Mesodermal cell (in vitro differentiated cells): ENCODE data around the gene EHMT2.
"Not testable (repeated sequence)": the region's sequence is repeated elsewhere in the genome, so short reads cannot be mapped to it uniquely, and the experiment has no call there.

Experiments
- H3K27ac ChIP-seq: 2 replicates; pipeline ENCODE4 v1.7.0; 2013; ENCODE audit warnings: mild to moderate bottlenecking, low read depth, low read length, moderate library complexity; ENCODE audit not compliant: severe bottlenecking
- H3K36me3 ChIP-seq: 2 replicates; pipeline ENCODE4 v1.7.1; 2013; ENCODE audit warnings: mild to moderate bottlenecking, low read length, moderate library complexity; ENCODE audit not compliant: control insufficient read depth, insufficient read depth
- H3K4me1 ChIP-seq: one replicate; pipeline ENCODE4 v1.7.1; 2013; ENCODE audit warnings: mild to moderate bottlenecking, low read length; ENCODE audit not compliant: insufficient read depth, control insufficient read depth, poor library complexity, severe bottlenecking
- H3K4me3 ChIP-seq: 2 replicates; pipeline ENCODE4 v1.7.0; 2013; ENCODE audit warnings: low read length, control low read depth, mild to moderate bottlenecking; ENCODE audit not compliant: insufficient read depth, poor library complexity, severe bottlenecking; ENCODE audit errors: extremely low read depth
- H3K9me3 ChIP-seq: 2 replicates; pipeline ENCODE4 v1.7.1; 2013; ENCODE audit warnings: mild to moderate bottlenecking, low read length, moderate library complexity; ENCODE audit not compliant: control insufficient read depth
- WGBS, 2 experiments: methylation state at CpG; one replicate each; pipeline ENCODE4 v1.1.5; 2013; ENCODE audit warnings: missing lambda C conversion rate in 2 of 2; ENCODE audit not compliant: insufficient coverage in 2 of 2; 5-methylcytosine and 5-hydroxymethylcytosine counted together

Gene EHMT2

GRCh38 chr6:31870385-31870921 lies 27.0 kb downstream of the EHMT2 start:
- H3K36me3 ChIP-seq: no peaks in the 10 kb centered on the region
- H3K4me3 ChIP-seq: no peak overlapping the region
- H3K4me1 ChIP-seq: peaks cover 6% of the 10 kb centered on the region
- no peaks in the 10 kb centered on the region for H3K9me3 ChIP-seq
- H3K27ac ChIP-seq: peak overlapping the region; percentile 57
- WGBS, 2 experiments: 92 to 95% methylated on average over 13 to 16 of the region's 16 CpGs

DNA sequence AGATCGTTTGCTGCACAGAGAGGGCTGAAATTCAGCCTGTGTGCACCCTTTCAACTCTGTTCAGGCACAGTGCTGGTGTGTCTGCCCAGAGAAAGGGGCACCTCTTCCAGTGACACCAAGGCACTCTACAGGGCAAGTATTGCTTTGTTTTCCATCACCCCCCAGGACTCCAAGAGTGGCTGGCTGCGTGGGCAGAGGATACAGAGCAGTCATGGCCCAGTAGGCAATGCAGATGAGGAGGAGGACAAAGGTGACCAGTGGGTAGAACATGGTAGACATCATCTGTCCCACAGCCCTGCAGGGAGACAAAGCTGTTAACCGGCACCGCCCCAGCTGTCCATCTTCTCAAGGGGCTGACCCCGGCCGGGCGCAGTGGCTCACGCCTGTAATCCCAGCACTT lies 28.2 kb downstream of the EHMT2 start:
- 86 to 93% methylated on average over 3 to 6 of the region's 8 CpGs for WGBS, 2 experiments
- H3K4me3 ChIP-seq: no peak overlapping the region
- H3K4me1 ChIP-seq: peaks cover 6% of the 10 kb centered on the region
- H3K36me3 ChIP-seq: no peaks in the 10 kb centered on the region
- H3K27ac ChIP-seq: no peak overlapping the region
- no peaks in the 10 kb centered on the region for H3K9me3 ChIP-seq

DNA sequence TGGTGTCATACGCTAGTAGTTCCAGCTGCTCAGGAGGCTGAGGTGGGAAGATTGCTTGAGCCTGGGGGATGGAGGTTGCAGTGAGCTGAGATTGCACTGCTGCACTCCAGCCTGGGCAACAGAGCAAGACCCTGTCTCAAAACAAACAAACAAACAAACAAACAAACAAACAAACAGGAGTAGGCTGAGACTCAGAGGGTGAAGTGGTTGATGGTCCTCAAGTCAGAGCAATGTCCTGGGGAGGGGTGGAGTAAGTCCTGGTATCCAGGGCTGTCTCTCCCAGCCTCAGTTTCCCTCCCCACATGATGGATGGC lies 28.9 kb downstream of the EHMT2 start:
- H3K4me1 ChIP-seq, H3K36me3 ChIP-seq, H3K9me3 ChIP-seq, H3K4me3 ChIP-seq, H3K27ac ChIP-seq: not testable (repeated sequence)
- WGBS, 2 experiments: 90 to 100% methylated on average over 1 of the region's 1 CpG

- 91 to 92% methylated on average over 20 to 21 of the region's 21 CpGs for WGBS, 2 experiments
- Histone ChIP-seq H3K27ac (peak overlapping the region; percentile 23), H3K9me3 (no peaks in the 10 kb centered on the region), H3K4me1 (no peaks in the 10 kb centered on the region), H3K36me3 (peaks cover 11% of the 10 kb centered on the region), H3K4me3 (no peak overlapping the region)
Observed at GRCh38 chr6:31865205-31866118, 32.0 kb downstream of the EHMT2 start.

DNA sequence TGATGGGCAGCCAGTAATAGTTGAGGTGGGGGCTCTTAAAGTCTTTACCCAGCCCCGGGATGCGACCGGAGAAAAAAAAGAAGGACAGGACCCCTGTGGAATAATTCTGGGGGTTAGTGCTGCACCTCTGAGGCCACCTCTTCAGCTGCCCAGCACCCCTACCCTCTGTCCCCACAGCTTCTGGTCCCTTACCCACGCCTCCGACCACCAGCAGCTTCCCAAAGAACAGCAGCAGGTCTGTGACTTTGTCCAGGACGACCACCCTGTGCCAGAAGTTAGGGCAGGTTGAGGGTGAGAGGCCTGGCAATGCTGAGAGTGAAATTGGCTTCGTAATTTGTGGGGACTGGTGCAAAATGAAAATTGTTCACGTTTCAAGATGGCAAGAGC lies 32.7 kb downstream of the EHMT2 start:
- no peak overlapping the region for H3K4me3 ChIP-seq
- no peaks in the 10 kb centered on the region for H3K4me1 ChIP-seq
- 88 to 97% methylated on average over 5 to 8 of the region's 8 CpGs for WGBS, 2 experiments
- peaks cover 18% of the 10 kb centered on the region for H3K36me3 ChIP-seq
- no peaks in the 10 kb centered on the region for H3K9me3 ChIP-seq
- no peak overlapping the region for H3K27ac ChIP-seq

DNA sequence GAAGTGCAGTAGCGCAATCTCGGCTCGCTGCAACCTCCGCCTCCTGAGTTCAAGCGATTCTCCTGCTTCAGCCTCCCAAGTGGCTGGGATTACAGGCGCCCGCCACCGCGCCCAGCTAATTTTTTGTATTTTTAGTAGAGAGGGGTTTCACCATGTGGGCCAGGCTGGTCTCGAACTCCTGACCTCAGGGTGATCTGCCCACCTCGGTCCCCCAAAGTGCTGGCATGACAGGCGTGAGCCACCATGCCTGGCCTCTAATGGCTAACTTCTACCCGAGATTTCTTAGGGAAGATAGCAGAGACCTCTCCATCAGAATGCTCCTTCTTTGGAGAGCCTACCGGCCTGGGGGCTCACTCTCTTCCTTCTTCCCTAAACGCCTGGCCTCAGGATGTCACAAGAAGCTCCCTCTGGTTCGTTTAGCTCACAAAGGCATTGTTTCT lies 33.4 kb downstream of the EHMT2 start:
- peak overlapping the region; percentile 97 for H3K27ac ChIP-seq
- H3K4me3 ChIP-seq: peak overlapping the region; percentile 86
- WGBS, 2 experiments: 43 to 45% methylated on average over 11 to 12 of the region's 16 CpGs
- H3K36me3 ChIP-seq: peaks cover 25% of the 10 kb centered on the region
- not testable (repeated sequence) for H3K9me3 ChIP-seq, H3K4me1 ChIP-seq

DNA sequence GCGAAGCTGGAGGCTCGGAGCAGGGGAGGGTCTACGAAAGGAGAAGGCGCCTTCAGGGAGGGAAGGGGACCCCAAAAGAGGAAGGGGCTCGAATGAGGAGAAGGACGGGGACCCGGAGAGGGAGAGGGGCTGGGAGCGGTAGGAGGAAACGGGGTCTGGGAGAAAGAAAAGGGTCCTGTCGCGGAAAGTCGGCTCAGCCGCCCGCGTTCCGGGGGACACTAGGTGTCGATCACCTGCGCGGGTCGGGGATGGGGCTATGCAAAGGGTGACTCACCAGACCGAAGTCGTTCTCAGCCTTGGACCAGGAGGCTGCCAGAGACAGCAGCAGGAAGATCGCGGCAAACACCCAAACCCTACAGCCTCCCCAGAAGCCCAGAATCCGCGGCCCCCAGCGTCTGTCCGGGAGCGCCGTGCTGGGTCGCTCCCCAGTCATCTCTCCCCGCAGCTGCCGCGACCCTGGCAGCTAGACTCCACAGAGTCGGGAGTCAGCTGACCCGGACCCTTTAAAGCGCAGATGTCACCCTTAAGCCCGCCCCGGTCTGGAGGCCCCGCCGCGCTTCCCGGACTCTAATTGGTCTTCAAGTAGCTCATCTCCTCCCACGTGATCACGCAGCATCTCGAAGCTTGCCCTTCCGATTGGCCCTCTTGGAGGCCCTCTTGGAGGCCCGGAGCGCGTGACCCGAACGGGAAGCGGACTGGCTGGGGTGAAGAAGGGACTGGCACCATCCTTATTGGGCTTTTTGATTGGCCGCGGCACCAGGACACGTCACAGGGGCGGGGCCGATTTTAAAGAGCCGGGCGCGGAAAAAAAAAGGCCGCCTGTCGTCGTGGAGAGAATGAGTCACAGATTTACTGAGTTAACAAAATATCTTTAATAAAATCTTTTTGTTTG lies 34.9 kb downstream of the EHMT2 start, which contains the start of gene NEU1:
NEU1 (minus strand) TSS at position 478 of the 892 bp plus-strand sequence; CDS start at position 433, 45 bp downstream.
- peak within 1 kb of the TSS; percentile 97 for H3K27ac ChIP-seq
- H3K4me1 ChIP-seq: no peaks in the 10 kb centered on the region
- H3K4me3 ChIP-seq: peak within 1 kb of the TSS; percentile 86
- no peaks in the 10 kb centered on the region for H3K9me3 ChIP-seq
- 1 to 2% methylated on average over 52 to 56 of the region's 64 CpGs for WGBS, 2 experiments
- H3K36me3 ChIP-seq: peaks cover 40% of the 10 kb centered on the region

GRCh38 chr6:31861919-31862343 lies 35.6 kb downstream of the EHMT2 start:
- Histone ChIP-seq H3K9me3 (no peaks in the 10 kb centered on the region), H3K4me1 (no peaks in the 10 kb centered on the region), H3K36me3 (peaks cover 47% of the 10 kb centered on the region), H3K4me3 (peak overlapping the region; percentile 86), H3K27ac (no peak overlapping the region)
- WGBS, 2 experiments: 62 to 65% methylated on average over 16 to 17 of the region's 17 CpGs

DNA sequence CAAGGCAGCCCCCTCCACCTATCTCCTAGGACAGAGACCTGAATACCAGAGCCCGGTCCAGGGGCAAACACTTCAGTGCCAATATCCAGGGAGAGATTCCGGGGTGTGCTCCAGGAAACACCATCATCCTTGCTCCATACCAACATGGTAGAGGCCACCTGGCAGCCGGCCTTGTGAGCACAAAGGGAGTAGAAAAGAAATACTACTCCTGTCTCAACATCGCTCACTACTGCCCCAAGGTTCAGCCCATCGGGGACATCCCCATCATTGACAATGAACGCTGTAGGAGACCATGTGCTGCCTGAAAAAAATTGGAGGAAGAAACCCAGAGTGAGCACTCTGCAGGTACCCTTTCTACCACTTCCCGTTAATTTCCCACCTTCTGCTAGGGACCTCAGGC lies 36.3 kb downstream of the EHMT2 start:
- Histone ChIP-seq H3K4me1 (no peaks in the 10 kb centered on the region), H3K9me3 (no peaks in the 10 kb centered on the region), H3K4me3 (no peak overlapping the region), H3K27ac (no peak overlapping the region), H3K36me3 (peaks cover 54% of the 10 kb centered on the region)
- 94 to 97% methylated on average over 5 to 6 of the region's 7 CpGs for WGBS, 2 experiments

DNA sequence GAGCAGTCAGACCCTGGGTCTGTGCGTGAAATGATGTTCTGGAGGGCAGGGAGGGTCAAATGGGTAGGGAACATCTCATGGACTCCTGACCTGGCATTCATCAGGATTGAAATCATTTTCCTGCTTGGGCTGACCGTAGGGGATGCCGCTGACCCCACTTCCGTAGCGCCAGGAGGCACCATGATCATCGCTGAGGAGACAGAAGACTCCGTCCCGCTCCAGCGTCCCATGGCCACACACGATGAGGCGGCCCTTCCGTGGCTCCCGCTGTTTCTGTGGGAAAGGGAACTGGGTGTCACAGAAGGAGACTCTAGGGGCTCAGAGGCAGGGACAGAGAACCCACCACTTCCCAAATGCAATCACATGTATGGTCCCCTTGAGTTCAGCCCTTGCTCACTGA lies 37.1 kb downstream of the EHMT2 start:
- peaks cover 3% of the 10 kb centered on the region for H3K9me3 ChIP-seq
- WGBS, 2 experiments: 93 to 98% methylated on average over 9 to 13 of the region's 13 CpGs
- H3K4me3 ChIP-seq: no peak overlapping the region
- no peak overlapping the region for H3K27ac ChIP-seq
- peaks cover 62% of the 10 kb centered on the region for H3K36me3 ChIP-seq
- H3K4me1 ChIP-seq: no peaks in the 10 kb centered on the region
